Caco-2 (cell line): ENCODE data around the gene PCDHGA4. TPM values are rescaled to one million over a fixed set of nuclear protein-coding genes. Genes with fewer than 3 reads are reported as not detected.
"Not testable (repeated sequence)": the region's sequence is repeated elsewhere in the genome, so short reads cannot be mapped to it uniquely, and the experiment has no call there.

ENCODE experiments used
- BruUV-seq: library from RNA; stranded (reverse); fragments of 400-500 nt; replicated peaks from 2 replicates; lab custom pipeline; 2021; lab: Mats Ljungman, UMichigan
- CTCF ChIA-PET: fragments of 300-600 bp; sonication (Branson Sonifier 250); formaldehyde crosslinking; loops from one replicate; lab custom pipeline; 2022; ENCODE audit warnings: antibody characterized with exemption; lab: Charles Lee
- POLR2A ChIA-PET: fragments of 300-600 bp; sonication (Branson Sonifier 250); formaldehyde crosslinking; loops from one replicate; lab custom pipeline; 2022; ENCODE audit warnings: antibody characterized with exemption; lab: Charles Lee
- DNase-seq, 2 experiments: peaks; one replicate each; pipeline versions ENCODE4 v3.0.0 to v3.0.0-alpha.2; 2020 to 2022
- H3K27me3 ChIP-seq: replicated peaks from 2 replicates; pipeline ENCODE4 v1.6.0; 2011; ENCODE audit warnings: low read length; ENCODE audit not compliant: control insufficient read depth, insufficient read depth
- H3K36me3 ChIP-seq: 2 replicates; pipeline ENCODE4 v1.5.1; 2011; ENCODE audit warnings: low read length; ENCODE audit not compliant: control insufficient read depth, insufficient read depth
- H3K4me1 ChIP-seq: fragments of 250-450 bp; sonication (Bioruptor Pico); 2 replicates; pipeline ENCODE4 v1.5.1; 2020; ENCODE audit warnings: mild to moderate bottlenecking
- H3K4me3 ChIP-seq: 2 replicates; pipeline ENCODE4 v1.5.1; 2011; ENCODE audit warnings: low read depth, mild to moderate bottlenecking, control low read depth, low read length
- H3K9me3 ChIP-seq: fragments of 250-450 bp; sonication (Bioruptor Pico); 2 replicates; pipeline ENCODE4 v1.5.1; 2020; ENCODE audit warnings: mild to moderate bottlenecking, moderate library complexity
- H3K27ac Mint-ChIP-seq: one replicate; pipeline ENCODE4 v1.8.0; 2022; ENCODE audit warnings: mixed read lengths; ENCODE audit not compliant: unreplicated experiment
- H3K27me3 Mint-ChIP-seq: one replicate; pipeline ENCODE4 v1.8.0; 2022; ENCODE audit warnings: mixed read lengths; ENCODE audit not compliant: insufficient read depth, unreplicated experiment
- H3K36me3 Mint-ChIP-seq: one replicate; pipeline ENCODE4 v1.8.0; 2022; ENCODE audit warnings: mild to moderate bottlenecking, mixed read lengths; ENCODE audit not compliant: insufficient read depth, unreplicated experiment
- H3K4me1 Mint-ChIP-seq: one replicate; pipeline ENCODE4 v1.8.0; 2022; ENCODE audit warnings: low read depth, mixed read lengths; ENCODE audit not compliant: unreplicated experiment
- H3K4me3 Mint-ChIP-seq: one replicate; pipeline ENCODE4 v1.8.0; 2022; ENCODE audit warnings: mild to moderate bottlenecking, moderate library complexity, mixed read lengths; ENCODE audit not compliant: unreplicated experiment
- H3K9me3 Mint-ChIP-seq: one replicate; pipeline ENCODE4 v1.8.0; 2022; ENCODE audit warnings: mixed read lengths; ENCODE audit not compliant: unreplicated experiment
- intact Hi-C: fragments of 100-400 bp; cut with micrococcal nuclease; formaldehyde crosslinking; loops from one replicate; pipeline ENCODE4 v1.10.0; 2022; ENCODE audit not compliant: unreplicated experiment
- total RNA-seq: library from RNA; stranded (reverse); gene quantifications from 2 replicates; pipeline ENCODE4 v1.2.3, GENCODE V29; 2022
- TF ChIP-seq, protein P1 (sequence below), 2 experiments: fragments of 200-600 bp in 1 of 2; IDR thresholded peaks; 1 replicate in 1 of 2; 2 replicates in 1 of 2; pipeline versions ENCODE4 v1.5.1 to v1.8.0; 2011 to 2022; ENCODE audit warnings: antibody characterized with exemption in 1 of 2, control low read depth in 1 of 2, inconsistent platforms in 1 of 2, low read depth in 1 of 2, low read length in 1 of 2, mild to moderate bottlenecking in 1 of 2, moderate library complexity in 1 of 2; ENCODE audit not compliant: insufficient read depth in 1 of 2, severe bottlenecking in 1 of 2, unreplicated experiment in 1 of 2

Gene PCDHGA4
- total RNA-seq, 1 experiment from 2014 or later: 0.54 TPM

DNA sequence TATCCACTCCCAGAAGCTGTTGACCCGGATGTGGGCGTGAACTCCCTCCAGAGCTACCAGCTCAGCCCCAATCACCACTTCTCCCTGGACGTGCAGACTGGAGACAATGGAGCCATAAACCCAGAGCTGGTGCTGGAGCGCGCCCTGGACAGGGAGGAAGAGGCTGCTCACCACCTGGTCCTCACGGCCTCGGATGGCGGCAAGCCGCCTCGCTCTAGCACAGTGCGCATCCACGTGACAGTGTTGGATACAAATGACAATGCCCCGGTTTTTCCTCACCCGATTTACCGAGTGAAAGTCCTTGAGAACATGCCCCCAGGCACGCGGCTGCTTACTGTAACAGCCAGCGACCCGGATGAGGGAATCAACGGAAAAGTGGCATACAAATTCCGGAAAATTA lies 38.4 kb downstream of the PCDHGA4 start:
- no TSS peak for BruUV-seq
- no peaks in the 10 kb centered on the region for H3K27me3 ChIP-seq
- H3K9me3 ChIP-seq: no peaks in the 10 kb centered on the region
- Mint-ChIP-seq H3K4me1 (no peaks in the 10 kb centered on the region), H3K27ac (no peak overlapping the region), H3K9me3 (peaks cover 19% of the 10 kb centered on the region), H3K36me3 (no peaks in the 10 kb centered on the region), H3K4me3 (no peak overlapping the region), H3K27me3 (no peaks in the 10 kb centered on the region)
- no peak for DNase-seq
- no peaks in the 10 kb centered on the region for H3K36me3 ChIP-seq
- TF ChIP-seq, protein P1, sequence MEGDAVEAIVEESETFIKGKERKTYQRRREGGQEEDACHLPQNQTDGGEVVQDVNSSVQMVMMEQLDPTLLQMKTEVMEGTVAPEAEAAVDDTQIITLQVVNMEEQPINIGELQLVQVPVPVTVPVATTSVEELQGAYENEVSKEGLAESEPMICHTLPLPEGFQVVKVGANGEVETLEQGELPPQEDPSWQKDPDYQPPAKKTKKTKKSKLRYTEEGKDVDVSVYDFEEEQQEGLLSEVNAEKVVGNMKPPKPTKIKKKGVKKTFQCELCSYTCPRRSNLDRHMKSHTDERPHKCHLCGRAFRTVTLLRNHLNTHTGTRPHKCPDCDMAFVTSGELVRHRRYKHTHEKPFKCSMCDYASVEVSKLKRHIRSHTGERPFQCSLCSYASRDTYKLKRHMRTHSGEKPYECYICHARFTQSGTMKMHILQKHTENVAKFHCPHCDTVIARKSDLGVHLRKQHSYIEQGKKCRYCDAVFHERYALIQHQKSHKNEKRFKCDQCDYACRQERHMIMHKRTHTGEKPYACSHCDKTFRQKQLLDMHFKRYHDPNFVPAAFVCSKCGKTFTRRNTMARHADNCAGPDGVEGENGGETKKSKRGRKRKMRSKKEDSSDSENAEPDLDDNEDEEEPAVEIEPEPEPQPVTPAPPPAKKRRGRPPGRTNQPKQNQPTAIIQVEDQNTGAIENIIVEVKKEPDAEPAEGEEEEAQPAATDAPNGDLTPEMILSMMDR (IDR thresholded peaks at IDR 0.05; ENCODE audit: insufficient read depth in 1 of 2, low read depth in 1 of 2, low read length in 1 of 2, severe bottlenecking in 1 of 2, unreplicated experiment in 1 of 2): no peak
- H3K4me1 ChIP-seq: no peaks in the 10 kb centered on the region
- no peak overlapping the region for H3K4me3 ChIP-seq
- CTCF ChIA-PET: no interaction called here
- POLR2A ChIA-PET: no interaction called here
- intact Hi-C loops: no loop called here

DNA sequence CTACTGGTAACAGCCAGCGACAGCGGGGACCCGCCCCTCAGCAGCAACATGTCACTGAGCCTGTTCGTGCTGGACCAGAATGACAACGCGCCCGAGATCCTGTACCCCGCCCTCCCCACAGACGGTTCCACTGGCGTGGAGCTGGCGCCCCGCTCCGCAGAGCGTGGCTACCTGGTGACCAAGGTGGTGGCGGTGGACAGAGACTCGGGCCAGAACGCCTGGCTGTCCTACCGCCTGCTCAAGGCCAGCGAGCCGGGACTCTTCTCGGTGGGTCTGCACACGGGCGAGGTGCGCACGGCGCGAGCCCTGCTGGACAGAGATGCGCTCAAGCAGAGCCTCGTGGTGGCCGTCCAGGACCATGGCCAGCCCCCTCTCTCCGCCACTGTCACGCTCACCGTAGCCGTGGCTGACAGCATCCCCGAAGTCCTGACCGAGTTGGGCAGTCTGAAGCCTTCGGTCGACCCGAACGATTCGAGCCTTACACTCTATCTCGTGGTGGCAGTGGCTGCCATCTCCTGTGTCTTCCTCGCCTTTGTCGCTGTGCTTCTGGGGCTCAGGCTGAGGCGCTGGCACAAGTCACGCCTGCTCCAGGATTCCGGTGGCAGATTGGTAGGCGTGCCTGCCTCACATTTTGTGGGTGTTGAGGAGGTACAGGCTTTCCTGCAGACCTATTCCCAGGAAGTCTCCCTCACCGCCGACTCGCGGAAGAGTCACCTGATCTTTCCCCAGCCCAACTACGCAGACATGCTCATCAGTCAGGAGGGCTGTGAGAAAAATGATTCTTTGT lies 39.8 kb downstream of the PCDHGA4 start:
- H3K27me3 Mint-ChIP-seq, H3K4me3 ChIP-seq, H3K4me1 ChIP-seq, BruUV-seq, CTCF ChIA-PET, H3K36me3 Mint-ChIP-seq, H3K27ac Mint-ChIP-seq, H3K36me3 ChIP-seq, H3K4me1 Mint-ChIP-seq, intact Hi-C loops, DNase-seq, H3K9me3 Mint-ChIP-seq, H3K27me3 ChIP-seq, H3K4me3 Mint-ChIP-seq, POLR2A ChIA-PET: not testable (repeated sequence)
- H3K9me3 ChIP-seq: peaks cover 12% of the 10 kb centered on the region

DNA sequence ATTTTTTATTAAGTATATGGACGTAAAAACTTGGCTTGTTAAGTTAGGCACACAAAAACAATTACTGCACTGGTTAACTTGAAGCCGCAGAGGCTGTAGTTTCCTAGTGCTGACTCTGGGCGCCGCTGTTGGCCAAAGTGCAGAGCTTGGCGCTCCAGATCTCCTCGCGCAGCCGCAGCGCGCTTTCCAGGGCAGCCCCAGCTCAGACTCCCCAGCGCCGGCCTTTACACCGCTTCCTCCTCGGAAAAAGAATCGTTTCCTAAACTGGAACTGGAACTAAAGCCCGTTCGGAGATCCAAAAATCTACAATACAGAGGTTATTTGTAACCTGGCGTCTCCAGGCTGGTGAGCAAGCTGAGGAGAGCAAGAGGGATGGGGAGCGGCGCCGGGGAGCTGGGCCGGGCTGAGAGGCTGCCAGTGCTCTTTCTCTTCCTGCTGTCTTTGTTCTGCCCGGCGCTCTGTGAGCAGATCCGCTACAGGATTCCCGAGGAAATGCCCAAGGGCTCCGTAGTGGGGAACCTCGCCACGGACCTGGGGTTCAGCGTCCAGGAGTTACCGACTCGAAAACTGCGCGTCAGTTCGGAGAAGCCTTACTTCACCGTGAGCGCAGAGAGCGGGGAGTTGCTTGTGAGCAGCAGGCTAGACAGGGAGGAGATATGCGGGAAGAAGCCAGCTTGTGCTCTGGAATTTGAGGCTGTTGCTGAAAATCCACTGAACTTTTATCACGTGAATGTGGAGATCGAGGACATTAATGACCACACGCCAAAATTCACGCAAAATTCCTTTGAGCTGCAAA lies 43.1 kb downstream of the PCDHGA4 start, which contains the start of gene PCDHGB5:
Gene PCDHGB5 (plus strand): TSS at position 192 of the 796 bp plus-strand sequence. CDS start 181 bp downstream, at position 373.
- peak; percentile 60 to 70 for DNase-seq
- POLR2A ChIA-PET: interaction anchor here (1.3 kb wide), 1 partner anchor 167 kb away, joined by 3 read pairs; no protein-coding TSS in a partner anchor
- Mint-ChIP-seq H3K4me3 (peak within 1 kb of the TSS; percentile 69), H3K9me3 (peaks cover 11% of the 10 kb centered on the region)
- intact Hi-C loops: loop anchor here (1.0 kb wide), 1 partner anchor 159 kb away; no protein-coding TSS in a partner anchor
- CTCF ChIA-PET: interaction anchor here (0.6 to 2.1 kb wide), 10 partner anchors 9 to 175 kb away, joined by 3 to 17 read pairs (median 5); partner anchors contain the start of genes PCDHB14, PCDHGB1 and PCDHGB3
- TF ChIP-seq, protein P1 (IDR thresholded peaks at IDR 0.05; ENCODE audit: insufficient read depth in 1 of 2, low read depth in 1 of 2, low read length in 1 of 2, severe bottlenecking in 1 of 2, unreplicated experiment in 1 of 2): peak; percentile 58 to 66
- not testable (repeated sequence) for H3K27ac Mint-ChIP-seq, H3K36me3 ChIP-seq, H3K36me3 Mint-ChIP-seq, H3K27me3 ChIP-seq, H3K4me1 ChIP-seq, H3K4me1 Mint-ChIP-seq, BruUV-seq, H3K27me3 Mint-ChIP-seq
- Histone ChIP-seq H3K9me3 (peaks cover 17% of the 10 kb centered on the region), H3K4me3 (peak within 1 kb of the TSS; percentile 47)
